GM18520 (cell line): ENCODE data around the gene SNTB2.
"Not testable (repeated sequence)": the region's sequence is repeated elsewhere in the genome, so short reads cannot be mapped to it uniquely, and the experiment has no call there.

Experiments
- ATAC-seq: cut with Tn5 transposase; IDR thresholded peaks from one replicate; pipeline ENCODE4 v1.9.1; 2021; ENCODE audit not compliant: unreplicated experiment

Gene SNTB2

DNA sequence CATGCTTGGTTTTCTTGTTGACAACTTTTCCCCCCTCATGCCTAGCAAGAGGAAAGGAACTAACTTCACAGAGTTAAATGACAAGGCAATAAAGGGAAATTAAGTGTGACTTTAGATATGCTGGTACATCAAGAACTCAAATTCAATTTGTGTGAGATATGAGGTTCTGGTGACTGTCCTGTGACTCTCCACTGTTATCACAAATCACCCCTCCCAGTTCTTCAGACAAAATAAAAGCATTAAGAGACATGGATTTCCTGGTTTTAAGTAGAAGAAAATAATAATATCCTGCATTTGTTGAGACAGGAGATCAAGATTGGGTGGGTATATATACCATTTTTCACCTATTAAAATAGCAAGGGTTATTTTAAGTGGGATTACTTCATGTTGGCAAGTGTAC is 46.2 kb downstream of the SNTB2 start:
- ATAC-seq: no peak

DNA sequence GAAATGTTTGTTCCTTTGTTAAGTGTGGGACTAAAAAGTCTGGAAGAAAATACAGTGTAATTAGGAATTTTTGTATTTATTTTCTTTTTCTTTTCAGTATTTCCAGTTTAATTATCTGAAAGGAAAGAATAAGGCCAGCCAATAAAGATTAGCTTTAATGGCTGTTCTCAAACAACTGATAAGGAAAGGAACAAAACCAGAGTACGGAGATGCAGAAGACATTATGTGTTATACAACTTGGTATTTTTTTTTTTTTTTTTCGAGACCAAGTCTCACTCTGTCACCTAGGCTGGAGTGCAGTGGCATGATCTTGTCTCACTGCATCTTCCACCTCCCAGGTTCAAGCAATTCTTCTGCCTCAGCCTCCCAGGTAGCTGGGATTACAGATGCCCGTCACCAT is 47.5 kb downstream of the SNTB2 start:
- no peak for ATAC-seq

DNA sequence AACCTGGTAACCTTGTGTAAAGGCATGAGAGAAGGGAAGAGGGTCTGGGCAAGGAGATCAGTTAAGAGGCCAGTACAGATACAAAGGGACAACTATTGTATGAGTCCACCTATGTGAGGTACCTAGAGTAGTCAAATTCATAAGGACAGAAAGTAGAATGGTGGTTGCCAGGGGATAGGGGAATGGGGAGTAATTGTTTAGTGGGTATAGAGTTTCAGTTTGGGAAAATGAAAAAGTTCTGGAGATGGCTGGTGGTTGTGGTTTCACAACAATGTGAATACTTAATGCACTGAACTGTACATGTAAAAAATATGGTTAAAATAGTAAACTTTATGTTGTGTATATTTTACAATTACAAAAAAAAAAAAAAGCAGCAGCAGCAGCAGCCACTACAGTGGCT is 49.4 kb downstream of the SNTB2 start:
- ATAC-seq: no peak

DNA sequence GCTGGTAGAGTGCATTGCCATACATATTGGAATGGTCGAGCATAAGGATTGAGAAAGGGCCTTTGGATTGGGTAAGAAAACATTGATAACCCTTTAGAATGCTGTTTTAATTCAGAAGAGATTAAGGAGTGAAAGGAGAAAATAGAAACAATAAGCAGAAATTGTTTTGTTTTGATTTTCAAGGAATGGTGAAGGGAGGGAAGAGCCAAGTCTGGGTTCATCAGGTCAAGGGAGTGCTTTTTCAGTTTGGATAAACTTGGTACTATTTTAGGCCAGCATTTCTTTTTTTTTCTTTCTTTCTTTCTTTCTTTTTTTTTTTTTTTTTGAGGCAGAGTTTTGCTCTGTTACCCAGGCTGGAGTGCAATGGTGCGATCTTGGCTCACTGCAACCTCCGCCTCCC is 50.3 kb downstream of the SNTB2 start:
- no peak for ATAC-seq

DNA sequence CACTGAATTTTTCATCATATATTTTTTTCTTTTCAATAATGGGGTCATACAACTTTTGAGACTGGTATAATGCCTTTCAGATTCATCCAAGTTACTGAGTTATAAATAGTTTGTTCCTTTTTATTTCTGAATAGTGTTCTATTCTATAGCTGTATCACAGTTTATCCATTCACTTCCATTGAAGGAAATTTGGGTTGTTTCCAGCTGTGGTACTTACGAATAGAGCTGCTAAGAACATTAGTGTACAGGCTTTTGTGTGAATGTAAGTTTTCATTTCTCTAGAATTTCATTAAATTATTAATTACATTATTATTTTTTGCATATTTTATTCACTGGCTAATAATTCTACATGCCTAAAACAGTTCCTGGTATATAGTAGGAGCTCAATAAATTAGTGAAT is 52.9 kb downstream of the SNTB2 start:
- no peak for ATAC-seq

DNA sequence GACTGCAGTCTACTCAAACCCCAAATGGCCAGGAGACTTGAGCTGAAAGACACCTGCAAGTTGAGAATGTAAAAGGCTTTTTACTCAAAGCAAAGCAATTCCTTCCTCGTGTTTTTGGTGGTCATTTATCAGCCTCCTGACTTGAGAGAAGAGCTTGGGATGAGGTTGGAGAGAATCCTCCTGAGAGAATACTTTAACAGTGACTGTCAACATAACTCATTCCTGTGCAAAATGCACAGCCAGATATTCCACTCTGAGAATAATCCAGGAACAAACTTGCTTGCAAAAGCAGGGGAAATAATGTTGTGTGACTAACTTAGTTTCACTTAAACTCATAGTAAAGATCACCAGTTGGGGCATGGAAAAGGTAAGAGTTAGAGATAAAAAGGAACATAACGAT is 53.4 kb downstream of the SNTB2 start:
- no peak for ATAC-seq

DNA sequence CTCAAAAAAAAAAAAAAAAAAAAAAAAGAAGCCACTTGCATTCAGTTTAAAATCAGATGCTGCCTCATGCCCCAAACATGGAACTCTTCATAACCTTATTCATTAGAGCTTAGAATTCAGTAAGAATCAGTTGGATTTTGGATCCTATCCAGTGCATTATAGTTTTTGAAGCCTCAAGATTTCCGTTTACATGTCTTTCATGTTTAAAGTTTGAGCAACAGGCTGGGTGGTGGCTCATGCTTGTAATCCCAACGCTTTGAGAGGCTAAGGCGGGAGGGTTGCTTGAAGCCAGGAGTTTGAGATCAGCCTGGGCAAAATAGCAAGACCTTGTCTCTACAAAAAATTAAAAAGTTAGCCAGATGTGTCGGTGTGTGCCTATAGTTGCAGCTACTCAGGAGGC is 55.0 kb downstream of the SNTB2 start:
- ATAC-seq: no peak

DNA sequence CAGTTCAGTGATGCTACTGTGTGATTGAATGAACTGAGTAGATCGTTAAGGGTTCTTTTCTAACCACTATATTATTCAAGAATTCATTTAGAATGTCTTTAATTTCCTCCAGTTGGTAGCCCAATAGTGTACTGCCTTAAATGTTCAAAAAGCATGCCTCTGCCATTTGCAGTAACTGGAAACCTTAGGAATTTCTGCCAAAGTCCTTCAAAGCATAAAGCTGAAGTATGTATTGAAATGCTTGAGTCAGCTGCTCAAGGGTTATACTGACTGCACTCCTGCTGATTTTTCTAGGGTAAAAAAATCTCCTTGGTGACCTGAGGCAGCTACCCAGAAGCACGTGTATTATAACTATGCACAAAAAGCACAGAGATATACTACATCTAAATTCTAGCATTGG is 56.5 kb downstream of the SNTB2 start:
- ATAC-seq: no peak

DNA sequence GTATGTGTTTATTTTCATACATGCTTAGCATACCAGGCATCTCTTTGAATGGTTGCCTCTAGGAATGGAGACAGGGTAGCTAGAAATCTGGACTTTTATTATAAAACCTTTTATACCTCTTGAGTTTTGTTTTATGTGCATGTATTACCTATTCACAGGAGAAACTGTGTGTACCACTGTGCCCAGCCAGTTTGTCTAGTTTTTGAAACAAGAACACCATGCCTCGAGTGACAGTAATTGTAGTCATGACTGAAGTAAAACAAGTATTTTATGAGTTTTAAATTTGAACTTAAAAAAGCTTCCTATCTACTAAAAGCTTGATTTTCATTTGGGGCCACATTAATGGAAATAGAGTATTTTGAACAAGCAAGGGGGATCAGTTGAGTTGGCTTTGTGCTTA is 57.4 kb downstream of the SNTB2 start:
- ATAC-seq: no peak

DNA sequence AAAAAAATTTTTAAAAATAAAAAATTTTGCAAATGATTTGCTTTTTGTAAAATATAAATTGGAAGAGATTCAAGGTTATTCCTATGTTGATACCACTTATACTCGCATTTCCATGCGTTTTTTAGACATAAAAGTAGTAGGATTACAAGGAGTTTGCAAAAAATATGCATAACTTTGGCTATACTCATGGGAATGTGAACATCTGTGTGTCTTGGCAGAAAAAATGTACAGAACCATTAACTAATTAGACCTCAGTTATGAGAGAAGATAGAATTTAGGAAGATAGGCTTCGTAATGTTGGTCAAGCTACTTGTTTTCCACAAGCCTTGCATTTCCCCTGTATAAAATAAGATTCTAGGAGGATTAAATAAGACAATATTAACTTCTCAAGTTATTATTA is 63.1 kb downstream of the SNTB2 start:
- ATAC-seq: no peak

DNA sequence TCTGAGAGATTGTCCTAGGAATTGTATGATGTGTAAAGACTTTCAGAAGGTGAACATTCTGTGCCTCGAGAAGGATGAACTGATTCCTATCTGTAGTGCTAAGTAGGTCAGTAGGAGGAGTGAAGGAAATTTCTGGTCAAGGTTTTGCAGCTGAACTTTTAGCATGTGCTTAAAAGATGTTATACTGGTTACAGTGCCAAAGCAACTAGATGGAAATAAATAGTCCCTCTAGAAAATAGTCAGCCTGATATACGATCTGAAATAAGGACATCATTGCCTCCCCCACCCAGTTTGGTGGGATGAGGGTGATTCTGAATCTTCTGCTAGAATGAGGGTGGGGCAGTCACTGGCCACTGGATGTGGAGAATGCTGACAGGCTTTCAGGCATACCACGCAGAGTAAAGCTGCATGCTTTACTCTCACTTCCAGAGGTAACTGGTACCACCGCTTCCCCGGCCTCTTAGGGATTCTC is 66.9 kb downstream of the SNTB2 start:
- ATAC-seq: no peak

DNA sequence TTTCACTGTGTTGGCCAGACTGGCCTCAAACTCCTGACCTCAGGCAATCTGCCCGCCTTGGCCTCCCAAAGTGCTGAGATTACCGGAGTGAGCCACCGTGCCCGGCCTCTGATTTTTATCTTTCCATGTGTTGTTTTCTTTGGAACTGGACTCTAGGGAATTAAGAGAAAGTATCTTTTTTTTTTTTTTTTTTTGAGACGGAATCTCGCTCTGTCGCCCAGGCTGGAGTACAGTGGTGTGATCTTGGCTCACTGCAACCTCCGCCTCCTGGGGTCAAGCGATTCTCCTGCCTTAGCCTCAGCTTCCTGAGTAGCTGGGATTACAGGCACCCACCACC is 72.4 kb downstream of the SNTB2 start:
- ATAC-seq: not testable (repeated sequence)

DNA sequence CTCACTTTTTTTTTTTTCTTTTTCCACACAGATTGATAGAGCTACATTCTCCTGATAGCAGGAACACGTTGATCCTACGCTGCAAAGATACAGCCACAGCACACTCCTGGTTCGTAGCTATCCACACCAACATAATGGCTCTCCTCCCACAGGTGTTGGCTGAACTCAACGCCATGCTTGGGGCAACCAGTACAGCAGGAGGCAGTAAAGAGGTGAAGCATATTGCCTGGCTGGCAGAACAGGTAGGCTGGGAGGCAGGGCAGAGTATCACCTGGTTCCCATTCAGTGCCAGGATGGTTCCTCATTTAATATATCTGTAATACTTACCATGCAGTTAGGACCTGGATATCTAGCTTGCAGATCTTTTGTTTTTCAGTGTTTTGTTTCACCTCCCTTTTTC is 73.1 kb downstream of the SNTB2 start:
- no peak for ATAC-seq

DNA sequence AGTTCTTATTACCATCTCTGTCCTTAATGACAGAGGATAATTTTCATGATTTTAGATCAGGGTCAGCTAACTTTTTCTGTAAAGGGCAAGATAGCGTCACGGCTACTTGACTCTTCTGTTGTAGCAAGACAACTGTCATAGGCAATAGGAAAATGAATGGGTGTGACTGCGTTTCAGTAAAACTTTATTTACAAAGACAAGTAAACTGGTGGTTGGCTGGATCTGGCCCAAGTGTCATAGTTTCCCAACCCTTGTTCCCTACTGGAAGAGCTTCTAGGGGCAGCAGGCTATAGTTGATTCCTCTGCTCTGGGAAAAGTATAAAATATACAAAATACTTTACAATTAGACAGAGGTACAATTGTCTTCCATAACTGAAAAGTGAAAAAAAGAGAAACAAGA is 73.5 kb downstream of the SNTB2 start:
- ATAC-seq: no peak

DNA sequence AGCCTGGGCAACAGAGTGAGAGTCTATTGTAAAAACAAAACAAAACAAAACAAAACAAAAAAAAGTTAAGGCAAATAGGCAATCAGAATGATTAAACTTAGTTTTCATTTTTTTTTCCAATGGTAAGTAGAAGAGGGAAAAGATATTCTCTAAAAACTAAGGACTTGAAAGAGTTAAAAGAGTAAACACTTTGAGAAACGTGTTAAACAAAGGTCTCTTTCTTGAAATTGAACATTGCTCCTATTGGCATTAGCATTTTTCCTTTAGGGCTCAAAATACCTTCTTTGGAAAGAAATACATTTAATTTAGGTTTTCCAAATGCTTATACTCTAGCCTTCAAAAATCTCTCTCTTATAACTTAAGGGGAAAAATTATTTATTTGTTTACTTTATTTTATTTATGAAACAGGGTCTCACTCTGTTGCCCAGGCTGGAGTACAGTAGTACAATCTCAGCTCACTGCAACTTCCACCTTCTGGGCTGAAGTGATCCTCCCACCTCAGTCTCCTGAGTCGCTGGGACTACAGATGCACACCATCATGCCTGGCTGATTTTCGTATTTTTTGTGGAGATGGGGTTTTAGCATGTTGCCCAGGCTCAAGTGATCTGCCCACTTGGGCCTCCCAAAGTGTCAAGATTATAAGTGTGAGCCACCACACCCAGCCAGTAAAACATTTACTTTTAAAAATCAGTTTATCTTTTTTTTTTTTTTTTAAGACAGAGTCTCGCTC is 79.5 kb downstream of the SNTB2 start:
- no peak for ATAC-seq

DNA sequence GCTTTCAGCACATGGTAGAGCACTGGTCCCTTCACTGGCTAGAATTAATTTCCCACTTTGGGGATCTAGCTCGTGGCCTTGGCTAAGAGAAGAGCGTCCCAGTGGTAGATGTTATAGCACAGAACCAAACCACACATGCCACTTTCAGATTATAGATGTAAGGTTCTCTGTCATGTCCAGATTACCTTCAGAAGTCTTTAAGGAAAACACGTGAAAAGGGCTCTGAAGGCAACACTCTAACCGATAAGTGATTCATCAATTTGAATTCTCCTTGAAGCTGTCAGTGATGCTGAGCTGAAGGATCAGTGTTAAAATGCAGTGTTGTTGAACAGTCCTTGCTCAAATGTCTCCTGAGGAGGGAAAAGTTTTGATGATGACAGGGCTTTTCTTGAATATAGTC is 80.7 kb downstream of the SNTB2 start:
- ATAC-seq: no peak

DNA sequence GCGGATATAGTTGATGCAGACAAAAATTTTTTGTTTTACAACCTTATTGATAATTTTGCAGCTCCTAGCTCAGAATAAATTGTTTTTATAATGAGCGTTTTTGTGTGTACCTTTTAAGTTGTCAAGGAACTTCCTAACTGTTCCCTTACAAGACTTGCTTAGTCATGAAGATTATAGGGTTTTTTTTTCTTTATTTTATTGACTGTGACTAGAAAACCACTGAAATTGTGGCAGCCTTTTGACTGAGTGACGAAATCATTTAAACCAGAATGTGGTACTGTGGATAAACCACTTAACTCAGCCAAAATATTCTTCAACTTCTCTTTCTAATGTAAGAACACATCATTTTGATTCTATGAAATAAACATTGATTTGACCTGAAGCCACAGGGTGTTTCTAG is 83.4 kb downstream of the SNTB2 start:
- ATAC-seq: no peak

DNA sequence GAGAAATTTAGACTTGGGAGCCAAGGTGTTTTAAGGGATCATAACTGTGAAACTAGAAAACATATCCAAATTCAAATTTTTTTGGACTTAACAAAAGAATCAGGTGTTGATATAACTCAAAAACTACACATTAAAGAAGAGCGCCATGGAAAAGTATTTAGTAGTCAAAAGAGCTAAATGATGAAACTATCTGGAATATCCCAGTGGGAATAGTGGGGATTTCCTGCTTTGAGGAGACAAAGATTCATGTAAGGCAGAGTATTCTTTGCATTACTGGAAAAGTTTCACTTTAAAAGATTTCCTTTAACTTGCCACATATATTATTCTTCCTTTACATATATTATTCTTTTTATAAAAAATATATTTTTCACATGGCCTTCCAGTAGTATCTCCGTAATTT is 83.9 kb downstream of the SNTB2 start:
- ATAC-seq: no peak

DNA sequence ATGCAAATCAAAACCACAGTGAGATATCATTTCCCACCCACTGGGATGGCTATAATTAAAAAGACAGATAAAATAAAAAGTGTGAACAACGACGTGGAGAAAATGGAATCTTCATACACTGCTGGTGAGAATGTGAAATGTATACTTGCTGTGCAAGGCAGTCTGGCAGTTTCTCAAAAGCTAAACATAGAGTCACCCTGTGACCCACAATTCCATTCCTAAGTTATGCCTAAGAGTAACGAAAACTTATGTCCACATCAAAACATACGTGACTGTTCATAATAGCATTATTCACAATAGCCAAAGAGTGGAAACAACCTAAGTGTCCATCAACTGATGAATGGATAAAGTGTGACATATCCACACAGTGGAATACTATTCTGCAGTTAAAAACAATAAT is 86.0 kb downstream of the SNTB2 start:
- ATAC-seq: no peak

DNA sequence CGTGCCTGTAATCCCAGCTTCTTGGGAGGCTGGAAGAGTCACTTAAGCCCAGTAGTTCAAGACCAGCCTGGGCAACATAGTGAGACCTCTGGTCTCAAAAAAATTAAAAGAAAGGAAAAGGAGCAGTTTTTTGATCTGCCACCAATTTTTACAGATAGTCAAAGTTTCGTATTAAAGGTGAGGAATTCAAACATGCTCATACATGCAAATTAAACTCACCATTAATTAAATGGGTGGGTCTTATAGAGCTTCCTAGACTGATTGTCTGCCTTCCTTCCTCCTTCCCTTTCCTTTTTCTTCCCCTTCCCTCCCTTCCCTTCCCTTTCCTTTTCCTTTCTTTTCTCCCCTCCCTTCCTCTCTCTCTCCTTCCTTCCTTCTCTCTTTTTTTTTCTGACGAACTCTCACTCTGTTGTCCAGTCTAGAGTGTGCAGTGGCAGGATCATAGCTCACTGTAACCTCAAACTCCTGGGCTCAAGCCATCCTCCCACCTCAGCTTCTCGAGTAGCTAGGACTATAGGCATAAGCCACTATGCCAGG is 87.8 kb downstream of the SNTB2 start:
- no peak for ATAC-seq

DNA sequence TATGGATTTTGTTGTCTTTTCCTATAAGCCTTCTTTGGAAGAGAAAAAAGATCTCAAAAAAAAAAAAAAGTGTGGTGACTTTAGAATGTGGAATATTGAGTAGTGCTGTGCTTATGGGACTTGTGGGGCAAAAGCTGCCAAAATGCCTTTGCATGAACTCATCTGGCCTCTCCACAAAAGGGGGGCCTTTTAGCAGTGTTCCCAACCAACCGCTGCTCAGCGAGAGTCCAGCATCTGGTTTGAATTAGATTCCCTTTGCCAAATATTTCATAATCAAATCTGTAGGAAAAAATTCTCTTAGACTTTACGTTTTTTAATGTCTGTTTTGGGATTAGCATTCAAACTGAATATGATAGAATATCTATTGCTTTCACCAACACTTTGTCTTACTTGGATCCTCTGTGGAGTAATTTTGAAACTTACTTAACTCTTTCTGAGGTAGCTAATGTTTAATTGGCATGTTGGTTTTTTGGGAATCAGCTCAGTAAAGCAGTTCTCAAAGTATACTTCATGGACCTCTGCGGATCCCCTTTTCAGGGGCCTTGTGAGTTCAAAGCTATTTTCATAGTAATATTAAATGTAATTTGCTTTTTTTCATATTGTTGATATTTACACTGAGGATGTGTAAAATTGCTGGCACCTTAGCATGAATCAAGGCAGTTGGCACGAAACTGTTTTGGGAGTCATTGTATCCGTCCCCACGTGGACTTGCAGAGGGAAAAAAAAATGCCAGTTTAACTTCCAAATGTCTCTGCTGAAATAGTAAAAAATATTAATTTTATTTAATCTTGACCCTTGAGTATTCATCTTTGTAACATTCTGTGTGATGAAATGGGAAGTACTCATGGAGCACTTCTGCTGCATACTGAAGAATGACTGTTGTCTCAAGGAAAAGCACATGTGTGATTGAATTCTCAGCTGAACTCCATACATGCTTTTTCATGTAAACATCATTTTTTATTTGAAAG is 89.5 kb downstream of the SNTB2 start:
- no peak for ATAC-seq

DNA sequence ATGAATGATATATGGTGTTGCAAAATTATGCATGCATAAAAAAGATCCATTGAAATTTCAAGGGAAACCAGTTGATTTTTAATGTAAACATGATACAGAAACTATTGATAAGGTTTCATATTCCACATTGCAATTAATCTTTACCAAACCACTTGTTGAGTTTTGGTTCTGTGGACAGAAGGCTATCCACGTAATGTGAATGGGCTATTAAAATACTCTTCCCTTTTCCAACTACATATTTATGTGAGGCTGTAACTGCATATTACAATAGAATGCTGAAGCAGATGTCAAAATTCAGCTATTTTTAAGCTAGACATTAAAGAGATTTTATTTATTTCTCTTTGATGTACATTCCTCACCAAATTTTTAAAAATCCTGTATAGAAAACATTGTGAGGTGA is 90.4 kb downstream of the SNTB2 start:
- no peak for ATAC-seq
